Fibroblast of villous mesenchyme (primary cell): ENCODE results near the gene ADRA2C. TPM values are rescaled to one million over a fixed set of nuclear protein-coding genes. Genes with fewer than 3 reads are reported as not detected.

Experiments
- DNase-seq: peaks from one replicate; pipeline ENCODE4 v3.0.0-alpha.2; 2010; ENCODE audit warnings: low read depth
- H3K4me3 ChIP-seq: 2 replicates; pipeline ENCODE4 v1.5.1; 2011; ENCODE audit warnings: low read depth, mild to moderate bottlenecking, low read length
- CTCF ChIP-seq: IDR thresholded peaks from 2 replicates; pipeline ENCODE4 v1.5.1; 2012; ENCODE audit warnings: low read depth, mild to moderate bottlenecking, low read length; ENCODE audit not compliant: insufficient read depth
- total RNA-seq: library from RNA; depleted of rRNA; stranded (reverse); fragments of >200 nt; gene quantifications from 2 replicates; pipeline ENCODE4 v1.2.3, GENCODE V29; 2012

Gene ADRA2C
- total RNA-seq, 1 donor: 2.2 TPM

- no peak for DNase-seq
- no peak for TF ChIP-seq CTCF
- H3K4me3 ChIP-seq: no peak overlapping the region
These were observed 10.2 kb downstream of the ADRA2C start for GRCh38 chr4:3776166-3777032.

GRCh38 chr4:3777033-3777390 is 10.8 kb downstream of the ADRA2C start:
- no peak for DNase-seq
- TF ChIP-seq CTCF: no peak
- H3K4me3 ChIP-seq: no peak overlapping the region

- H3K4me3 ChIP-seq: no peak overlapping the region
- DNase-seq: no peak
- TF ChIP-seq CTCF: no peak
These were observed 11.5 kb downstream of the ADRA2C start for GRCh38 chr4:3777669-3778068.

GRCh38 chr4:3779509-3779908 is 13.3 kb downstream of the ADRA2C start:
- DNase-seq: no peak
- H3K4me3 ChIP-seq: no peak overlapping the region
- TF ChIP-seq CTCF: no peak

- DNase-seq: no peak
- TF ChIP-seq CTCF: no peak
- no peak overlapping the region for H3K4me3 ChIP-seq
These were observed 14.4 kb downstream of the ADRA2C start for GRCh38 chr4:3780347-3781171.

- H3K4me3 ChIP-seq: no peak overlapping the region
- no peak for TF ChIP-seq CTCF
- DNase-seq: no peak
These were observed 15.2 kb downstream of the ADRA2C start for GRCh38 chr4:3781193-3781886.
